HCT116 (cell line): Measurements from ENCODE around the gene KIAA2012. TPM values are rescaled to one million over a fixed set of nuclear protein-coding genes. Genes with fewer than 3 reads are reported as not detected.

Source experiments
- ATAC-seq: fragments of 200-7000 bp; cut with Tn5 transposase; 2 replicates; pipeline ENCODE4 v1.9.1; 2020; ENCODE audit warnings: mild to moderate bottlenecking, moderate library complexity
- BruUV-seq: library from RNA; stranded (reverse); fragments of 400-500 nt; replicated peaks from 2 replicates; lab custom pipeline; 2021; lab: Mats Ljungman, UMichigan
- CTCF ChIA-PET: fragments of 300-600 bp; sonication (Branson Sonifier 250); formaldehyde crosslinking; loops from one replicate; lab custom pipeline; 2021; ENCODE audit warnings: antibody characterized with exemption; lab: Charles Lee
- POLR2A ChIA-PET: fragments of 300-600, 350-600 bp; sonication (Branson Sonifier 250); formaldehyde crosslinking; loops from one replicate; lab custom pipeline; 2021; ENCODE audit warnings: antibody characterized with exemption; lab: Charles Lee
- RAD21 ChIA-PET, 2 experiments: fragments of 300-600 bp; sonication (Branson Sonifier 250); formaldehyde crosslinking; loops; one replicate each; lab custom pipeline; 2023; ENCODE audit warnings: low total read pairs in 2 of 2; ENCODE audit not compliant: uncharacterized antibody in 2 of 2, unreplicated experiment in 2 of 2, low non-redundant PET in 1 of 2; lab: Charles Lee
- DNase-seq: peaks from one replicate; pipeline ENCODE4 v3.0.0-alpha.2; 2010; ENCODE audit warnings: low read depth, low spot score
- H2AFZ ChIP-seq: fragments of 200-600 bp; shearing (Covaris generic), sonication (generic); 2 replicates; pipeline ENCODE4 v1.6.1; 2017; ENCODE audit warnings: low read depth, mixed run types, mixed read lengths, antibody characterized with exemption, low read length; ENCODE audit not compliant: poor library complexity, severe bottlenecking
- H3K27ac ChIP-seq: 2 replicates; pipeline ENCODE4 v1.5.1; 2012; ENCODE audit warnings: low read depth, low read length
- H3K27me3 ChIP-seq: fragments of 200-600 bp; sonication (generic); 2 replicates; pipeline ENCODE4 v1.6.1; 2016; ENCODE audit warnings: mixed run types, low read length, mixed read lengths; ENCODE audit not compliant: insufficient read depth
- H3K36me3 ChIP-seq, 2 experiments: fragments of 200-500 bp in 1 of 2; fragments of 200-600 bp in 1 of 2; sonication (Bioruptor generic) in 1 of 2; sonication (generic) in 1 of 2; 2 replicates each; pipeline versions ENCODE4 v1.5.1 to v1.6.1; 2014 to 2016; ENCODE audit warnings: low read length in 2 of 2, inconsistent platforms in 1 of 2, mixed read lengths in 1 of 2, mixed run types in 1 of 2; ENCODE audit not compliant: insufficient read depth in 2 of 2, control insufficient read depth in 1 of 2
- H3K4me1 ChIP-seq, 2 experiments: fragments of 200-600 bp in 1 of 2; sonication (generic) in 1 of 2; 2 replicates each; pipeline versions ENCODE4 v1.5.1 to v1.6.1; 2012 to 2017; ENCODE audit warnings: low read length in 2 of 2, inconsistent platforms in 1 of 2, mild to moderate bottlenecking in 1 of 2, mixed read lengths in 1 of 2, mixed run types in 1 of 2, moderate library complexity in 1 of 2; ENCODE audit not compliant: insufficient read depth in 2 of 2, control insufficient read depth in 1 of 2
- H3K4me2 ChIP-seq: fragments of 200-600 bp; sonication (generic); 2 replicates; pipeline ENCODE4 v1.6.1; 2017; ENCODE audit warnings: mixed run types, low read length, mixed read lengths
- H3K4me3 ChIP-seq, 2 experiments: fragments of 200-600 bp in 1 of 2; sonication (generic) in 1 of 2; replicated peaks in 1 of 2; 2 replicates each; pipeline ENCODE4 v1.5.1; 2011 to 2016; ENCODE audit warnings: low read length in 2 of 2, control low read depth in 1 of 2, low read depth in 1 of 2, mild to moderate bottlenecking in 1 of 2, mixed read lengths in 1 of 2, mixed run types in 1 of 2
- H3K79me2 ChIP-seq: fragments of 200-600 bp; sonication (generic); 2 replicates; pipeline ENCODE4 v1.6.1; 2017; ENCODE audit warnings: mild to moderate bottlenecking, mixed run types, low read length, moderate library complexity, mixed read lengths; ENCODE audit not compliant: insufficient read depth
- H3K9ac ChIP-seq: fragments of 200-600 bp; sonication (generic); 2 replicates; pipeline ENCODE4 v1.6.1; 2016; ENCODE audit warnings: low read length, mixed read lengths
- H3K9me2 ChIP-seq: fragments of 200-600 bp; sonication (generic), shearing (Covaris generic); 2 replicates; pipeline ENCODE4 v1.6.1; 2017; ENCODE audit warnings: mixed run types, mild to moderate bottlenecking, moderate library complexity; ENCODE audit not compliant: insufficient read depth
- H3K9me3 ChIP-seq, 2 experiments: fragments of 200-500 bp in 1 of 2; fragments of 200-600 bp in 1 of 2; sonication (Bioruptor generic) in 1 of 2; sonication (generic) in 1 of 2; 2 replicates each; pipeline ENCODE4 v1.6.1; 2014 to 2017; ENCODE audit warnings: low read length in 2 of 2, mixed read lengths in 2 of 2, inconsistent platforms in 1 of 2, low read depth in 1 of 2, mild to moderate bottlenecking in 1 of 2, mixed run types in 1 of 2, moderate library complexity in 1 of 2; ENCODE audit not compliant: control insufficient read depth in 1 of 2, insufficient read depth in 1 of 2
- H4K20me1 ChIP-seq: fragments of 200-600 bp; sonication (generic), shearing (Covaris generic); 2 replicates; pipeline ENCODE4 v1.6.1; 2017; ENCODE audit warnings: mixed run types, mild to moderate bottlenecking, moderate library complexity; ENCODE audit not compliant: insufficient read depth
- CBX3 ChIP-seq: IDR thresholded peaks from 2 replicates; pipeline ENCODE4 v1.6.1; 2012; ENCODE audit warnings: low read depth
- CEBPB ChIP-seq: IDR thresholded peaks from 2 replicates; pipeline ENCODE4 v1.6.1; 2012; ENCODE audit warnings: low read depth
- EGR1 ChIP-seq: IDR thresholded peaks from 2 replicates; pipeline ENCODE4 v1.6.1; 2012; ENCODE audit warnings: low read depth
- EZH2 ChIP-seq: fragments of 200-600 bp; sonication (generic); IDR thresholded peaks from 2 replicates; pipeline ENCODE4 v1.6.1; 2017; ENCODE audit warnings: antibody characterized with exemption, mixed run types
- EZH2phosphoT487 ChIP-seq: fragments of 200-600 bp; IDR thresholded peaks from 2 replicates; pipeline ENCODE4 v1.6.1; 2018; ENCODE audit warnings: antibody characterized with exemption, borderline replicate concordance
- FOSL1 ChIP-seq: IDR thresholded peaks from 2 replicates; pipeline ENCODE4 v1.6.1; 2012; ENCODE audit warnings: low read depth
- JUND ChIP-seq: IDR thresholded peaks from 2 replicates; pipeline ENCODE4 v1.6.1; 2012
- SP1 ChIP-seq: IDR thresholded peaks from 2 replicates; pipeline ENCODE4 v1.6.1; 2012; ENCODE audit warnings: low read depth
- SRF ChIP-seq: IDR thresholded peaks from 2 replicates; pipeline ENCODE4 v1.6.1; 2012; ENCODE audit warnings: low read depth
- TCF7L2 ChIP-seq: IDR thresholded peaks from 2 replicates; pipeline ENCODE4 v1.7.0; 2011; ENCODE audit warnings: borderline replicate concordance, inconsistent platforms; ENCODE audit not compliant: insufficient read depth, insufficient read length; ENCODE audit errors: extremely low read depth
- YY1 ChIP-seq: IDR thresholded peaks from 2 replicates; pipeline ENCODE4 v1.6.1; 2011; ENCODE audit warnings: low read length, low read depth, moderate library complexity, mild to moderate bottlenecking; ENCODE audit not compliant: insufficient replicate concordance; ENCODE audit errors: extremely low read depth
- ZNF274 ChIP-seq: fragments of 200-500 bp; sonication (Bioruptor generic); IDR thresholded peaks from 2 replicates; pipeline ENCODE4 v1.6.1; 2014; ENCODE audit warnings: mild to moderate bottlenecking, low read depth, low read length, inconsistent platforms
- intact Hi-C: fragments of 100-400 bp; cut with micrococcal nuclease; formaldehyde crosslinking; loops from 2 replicates; pipeline ENCODE4 v1.10.0; 2022
- total RNA-seq: library from RNA; stranded (reverse); gene quantifications from one replicate; pipeline ENCODE4 v1.2.1, GENCODE V29; 2021; ENCODE audit not compliant: unreplicated experiment
- TF ChIP-seq, protein P1 (sequence below): IDR thresholded peaks from 2 replicates; pipeline ENCODE4 v1.6.1; 2011; ENCODE audit warnings: mild to moderate bottlenecking, low read length, moderate library complexity; ENCODE audit not compliant: insufficient replicate concordance; ENCODE audit errors: extremely low read depth
- TF ChIP-seq, protein P2 (sequence below), 3 experiments: fragments of 200-600 bp in 1 of 3; sonication (generic) in 1 of 3; IDR thresholded peaks in 2 of 3; conservative IDR thresholded peaks in 1 of 3; 2 replicates each; pipeline ENCODE4 v1.5.1; 2012 to 2017; ENCODE audit warnings: low read depth in 2 of 3, low read length in 2 of 3, antibody characterized with exemption in 1 of 3, borderline replicate concordance in 1 of 3, control low read depth in 1 of 3, mild to moderate bottlenecking in 1 of 3, mixed read lengths in 1 of 3, mixed run types in 1 of 3, moderate library complexity in 1 of 3; ENCODE audit not compliant: insufficient read depth in 1 of 3
- TF ChIP-seq, protein P3 (sequence below): IDR thresholded peaks from 2 replicates; pipeline ENCODE4 v1.6.1; 2012; ENCODE audit warnings: low read depth
- TF ChIP-seq, protein P4 (sequence below): IDR thresholded peaks from 2 replicates; pipeline ENCODE4 v1.6.1; 2012

KIAA2012 gene
- total RNA-seq, 1 experiment from 2014 or later = not detected

DNA sequence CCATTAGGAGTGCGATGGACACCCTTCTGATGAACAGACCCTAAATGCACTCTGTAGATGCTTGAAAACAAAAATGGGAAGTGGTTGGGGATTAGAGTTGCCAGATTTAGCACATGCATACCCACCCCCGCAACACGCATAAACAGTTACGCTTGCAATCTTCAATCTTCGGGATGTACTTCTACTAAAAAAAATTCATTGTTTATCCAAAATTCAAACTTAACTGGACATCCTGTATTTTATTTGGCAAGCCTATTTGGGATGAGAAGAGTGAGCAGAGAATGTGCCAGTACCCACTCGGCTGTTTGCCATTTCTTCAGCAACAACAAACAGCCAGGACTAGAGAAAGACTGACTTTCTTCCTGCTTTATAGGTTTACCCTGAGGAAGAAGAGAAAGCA, 18.4 kb downstream of the KIAA2012 start:
- CTCF ChIA-PET = no interaction called here
- no peak for ATAC-seq
- Histone ChIP-seq H3K4me1 (peaks cover 0 to 5% of the 10 kb centered on the region in 2 experiments; a peak in 3 of 4 replicates), H3K9me2 (no peaks in the 10 kb centered on the region), H3K36me3 (no peaks in the 10 kb centered on the region), H3K27me3 (no peaks in the 10 kb centered on the region), H3K4me3 (no peak overlapping the region), H3K79me2 (no peaks in the 10 kb centered on the region), H4K20me1 (no peaks in the 10 kb centered on the region), H3K9me3 (no peaks in the 10 kb centered on the region), H3K4me2 (no peak overlapping the region), H2AFZ (no peak overlapping the region), H3K27ac (no peak overlapping the region), H3K9ac (no peak overlapping the region)
- intact Hi-C loops = no loop called here
- TF ChIP-seq, protein P1, sequence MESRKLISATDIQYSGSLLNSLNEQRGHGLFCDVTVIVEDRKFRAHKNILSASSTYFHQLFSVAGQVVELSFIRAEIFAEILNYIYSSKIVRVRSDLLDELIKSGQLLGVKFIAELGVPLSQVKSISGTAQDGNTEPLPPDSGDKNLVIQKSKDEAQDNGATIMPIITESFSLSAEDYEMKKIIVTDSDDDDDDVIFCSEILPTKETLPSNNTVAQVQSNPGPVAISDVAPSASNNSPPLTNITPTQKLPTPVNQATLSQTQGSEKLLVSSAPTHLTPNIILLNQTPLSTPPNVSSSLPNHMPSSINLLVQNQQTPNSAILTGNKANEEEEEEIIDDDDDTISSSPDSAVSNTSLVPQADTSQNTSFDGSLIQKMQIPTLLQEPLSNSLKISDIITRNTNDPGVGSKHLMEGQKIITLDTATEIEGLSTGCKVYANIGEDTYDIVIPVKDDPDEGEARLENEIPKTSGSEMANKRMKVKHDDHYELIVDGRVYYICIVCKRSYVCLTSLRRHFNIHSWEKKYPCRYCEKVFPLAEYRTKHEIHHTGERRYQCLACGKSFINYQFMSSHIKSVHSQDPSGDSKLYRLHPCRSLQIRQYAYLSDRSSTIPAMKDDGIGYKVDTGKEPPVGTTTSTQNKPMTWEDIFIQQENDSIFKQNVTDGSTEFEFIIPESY = no peak
- TF ChIP-seq JUND (no peak), EZH2 (no peak), YY1 (no peak), FOSL1 (no peak), SP1 (no peak), SRF (no peak), CEBPB (no peak), EGR1 (no peak), EZH2phosphoT487 (no peak), TCF7L2 (no peak), CBX3 (no peak), ZNF274 (no peak)
- TF ChIP-seq, protein P2, sequence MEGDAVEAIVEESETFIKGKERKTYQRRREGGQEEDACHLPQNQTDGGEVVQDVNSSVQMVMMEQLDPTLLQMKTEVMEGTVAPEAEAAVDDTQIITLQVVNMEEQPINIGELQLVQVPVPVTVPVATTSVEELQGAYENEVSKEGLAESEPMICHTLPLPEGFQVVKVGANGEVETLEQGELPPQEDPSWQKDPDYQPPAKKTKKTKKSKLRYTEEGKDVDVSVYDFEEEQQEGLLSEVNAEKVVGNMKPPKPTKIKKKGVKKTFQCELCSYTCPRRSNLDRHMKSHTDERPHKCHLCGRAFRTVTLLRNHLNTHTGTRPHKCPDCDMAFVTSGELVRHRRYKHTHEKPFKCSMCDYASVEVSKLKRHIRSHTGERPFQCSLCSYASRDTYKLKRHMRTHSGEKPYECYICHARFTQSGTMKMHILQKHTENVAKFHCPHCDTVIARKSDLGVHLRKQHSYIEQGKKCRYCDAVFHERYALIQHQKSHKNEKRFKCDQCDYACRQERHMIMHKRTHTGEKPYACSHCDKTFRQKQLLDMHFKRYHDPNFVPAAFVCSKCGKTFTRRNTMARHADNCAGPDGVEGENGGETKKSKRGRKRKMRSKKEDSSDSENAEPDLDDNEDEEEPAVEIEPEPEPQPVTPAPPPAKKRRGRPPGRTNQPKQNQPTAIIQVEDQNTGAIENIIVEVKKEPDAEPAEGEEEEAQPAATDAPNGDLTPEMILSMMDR (IDR thresholded peaks at IDR 0.05 in 2 of 3, conservative IDR thresholded peaks at IDR 0.05 in 1 of 3; ENCODE audit: borderline replicate concordance in 1 of 3, insufficient read depth in 1 of 3, low read depth in 2 of 3, low read length in 2 of 3) = no peak
- TF ChIP-seq, protein P3, sequence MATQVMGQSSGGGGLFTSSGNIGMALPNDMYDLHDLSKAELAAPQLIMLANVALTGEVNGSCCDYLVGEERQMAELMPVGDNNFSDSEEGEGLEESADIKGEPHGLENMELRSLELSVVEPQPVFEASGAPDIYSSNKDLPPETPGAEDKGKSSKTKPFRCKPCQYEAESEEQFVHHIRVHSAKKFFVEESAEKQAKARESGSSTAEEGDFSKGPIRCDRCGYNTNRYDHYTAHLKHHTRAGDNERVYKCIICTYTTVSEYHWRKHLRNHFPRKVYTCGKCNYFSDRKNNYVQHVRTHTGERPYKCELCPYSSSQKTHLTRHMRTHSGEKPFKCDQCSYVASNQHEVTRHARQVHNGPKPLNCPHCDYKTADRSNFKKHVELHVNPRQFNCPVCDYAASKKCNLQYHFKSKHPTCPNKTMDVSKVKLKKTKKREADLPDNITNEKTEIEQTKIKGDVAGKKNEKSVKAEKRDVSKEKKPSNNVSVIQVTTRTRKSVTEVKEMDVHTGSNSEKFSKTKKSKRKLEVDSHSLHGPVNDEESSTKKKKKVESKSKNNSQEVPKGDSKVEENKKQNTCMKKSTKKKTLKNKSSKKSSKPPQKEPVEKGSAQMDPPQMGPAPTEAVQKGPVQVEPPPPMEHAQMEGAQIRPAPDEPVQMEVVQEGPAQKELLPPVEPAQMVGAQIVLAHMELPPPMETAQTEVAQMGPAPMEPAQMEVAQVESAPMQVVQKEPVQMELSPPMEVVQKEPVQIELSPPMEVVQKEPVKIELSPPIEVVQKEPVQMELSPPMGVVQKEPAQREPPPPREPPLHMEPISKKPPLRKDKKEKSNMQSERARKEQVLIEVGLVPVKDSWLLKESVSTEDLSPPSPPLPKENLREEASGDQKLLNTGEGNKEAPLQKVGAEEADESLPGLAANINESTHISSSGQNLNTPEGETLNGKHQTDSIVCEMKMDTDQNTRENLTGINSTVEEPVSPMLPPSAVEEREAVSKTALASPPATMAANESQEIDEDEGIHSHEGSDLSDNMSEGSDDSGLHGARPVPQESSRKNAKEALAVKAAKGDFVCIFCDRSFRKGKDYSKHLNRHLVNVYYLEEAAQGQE = no peak
- TF ChIP-seq, protein P4, sequence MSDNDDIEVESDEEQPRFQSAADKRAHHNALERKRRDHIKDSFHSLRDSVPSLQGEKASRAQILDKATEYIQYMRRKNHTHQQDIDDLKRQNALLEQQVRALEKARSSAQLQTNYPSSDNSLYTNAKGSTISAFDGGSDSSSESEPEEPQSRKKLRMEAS = no peak
- RAD21 ChIA-PET = no interaction called here
- no peak for DNase-seq
- POLR2A ChIA-PET = no interaction called here
- no TSS peak for BruUV-seq
